ENCODE measurements around the gene CCDC178.

DNA sequence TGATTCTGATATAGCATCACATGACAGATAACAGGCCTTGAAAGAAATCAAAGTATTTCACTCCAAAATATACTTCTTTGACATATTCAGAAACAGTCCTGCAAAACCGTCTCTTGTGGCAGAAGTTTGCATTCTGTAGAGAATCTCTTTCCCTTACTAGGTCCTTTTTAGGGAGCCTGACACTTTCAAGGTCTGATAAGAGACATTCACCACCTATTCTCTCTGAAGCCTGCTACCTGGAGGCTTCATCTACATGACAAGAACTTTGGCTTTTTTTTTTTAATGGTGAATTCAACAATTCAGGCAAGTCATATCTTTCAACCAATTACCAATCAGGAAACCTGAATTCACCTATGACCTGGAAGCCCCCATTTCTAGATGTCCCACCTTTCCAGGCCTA, 83.8 kb downstream of the CCDC178 start:
- TF ChIP-seq, protein P1, sequence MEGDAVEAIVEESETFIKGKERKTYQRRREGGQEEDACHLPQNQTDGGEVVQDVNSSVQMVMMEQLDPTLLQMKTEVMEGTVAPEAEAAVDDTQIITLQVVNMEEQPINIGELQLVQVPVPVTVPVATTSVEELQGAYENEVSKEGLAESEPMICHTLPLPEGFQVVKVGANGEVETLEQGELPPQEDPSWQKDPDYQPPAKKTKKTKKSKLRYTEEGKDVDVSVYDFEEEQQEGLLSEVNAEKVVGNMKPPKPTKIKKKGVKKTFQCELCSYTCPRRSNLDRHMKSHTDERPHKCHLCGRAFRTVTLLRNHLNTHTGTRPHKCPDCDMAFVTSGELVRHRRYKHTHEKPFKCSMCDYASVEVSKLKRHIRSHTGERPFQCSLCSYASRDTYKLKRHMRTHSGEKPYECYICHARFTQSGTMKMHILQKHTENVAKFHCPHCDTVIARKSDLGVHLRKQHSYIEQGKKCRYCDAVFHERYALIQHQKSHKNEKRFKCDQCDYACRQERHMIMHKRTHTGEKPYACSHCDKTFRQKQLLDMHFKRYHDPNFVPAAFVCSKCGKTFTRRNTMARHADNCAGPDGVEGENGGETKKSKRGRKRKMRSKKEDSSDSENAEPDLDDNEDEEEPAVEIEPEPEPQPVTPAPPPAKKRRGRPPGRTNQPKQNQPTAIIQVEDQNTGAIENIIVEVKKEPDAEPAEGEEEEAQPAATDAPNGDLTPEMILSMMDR (conservative IDR thresholded peaks at IDR 0.05): no peak
- no peak for TF ChIP-seq EZH2 (IDR thresholded peaks at IDR 0.05; ENCODE audit: low read depth)

Data from PC-9 (cell line).